Thoracic aorta (tissue), 2 donors: ENCODE results near the gene TSC2. TPM values are rescaled to one million over a fixed set of nuclear protein-coding genes. Genes with fewer than 3 reads are reported as not detected.
"Not testable (repeated sequence)": the region's sequence is repeated elsewhere in the genome, so short reads cannot be mapped to it uniquely, and the experiment has no call there.

Source experiments
- ATAC-seq: fragments of 150-250 bp; one replicate; pipeline ENCODE4 v1.8.0; 2017; ENCODE audit warnings: low read depth; ENCODE audit not compliant: insufficient number of reproducible peaks, low FRiP score
- DNase-seq: peaks from one replicate; pipeline ENCODE4 v3.0.0-alpha.2; 2020; ENCODE audit warnings: low spot score
- H3K27ac ChIP-seq, 2 donors: fragments of 200-600 bp; sonication (generic); 1 replicate in 1 of 2; 2 replicates in 1 of 2; pipeline ENCODE4 v1.5.1; 2016; ENCODE audit warnings: mild to moderate bottlenecking in 2 of 2, moderate library complexity in 2 of 2
- H3K27me3 ChIP-seq: fragments of 200-600 bp; sonication (generic); replicated peaks from 2 replicates; pipeline ENCODE4 v1.6.0; 2016; ENCODE audit warnings: mild to moderate bottlenecking; ENCODE audit not compliant: insufficient read depth
- H3K36me3 ChIP-seq: fragments of 200-600 bp; sonication (generic); one replicate; pipeline ENCODE4 v1.5.1; 2016
- H3K4me1 ChIP-seq, 2 donors: fragments of 200-600 bp; sonication (generic); 1 replicate in 1 of 2; 2 replicates in 1 of 2; pipeline versions ENCODE4 v1.5.1 to v1.6.0; 2016; ENCODE audit warnings: low read depth in 2 of 2, mild to moderate bottlenecking in 1 of 2; ENCODE audit not compliant: control insufficient read depth in 1 of 2
- H3K4me3 ChIP-seq: fragments of 200-600 bp; sonication (generic); 2 replicates; pipeline ENCODE4 v1.5.1; 2016; ENCODE audit warnings: mild to moderate bottlenecking
- H3K9me3 ChIP-seq: fragments of 200-600 bp; sonication (generic); 2 replicates; pipeline ENCODE4 v1.5.1; 2016
- total RNA-seq, 2 donors: library from RNA; depleted of rRNA; stranded (reverse); fragments of >200 nt; gene quantifications; one replicate each; pipeline versions ENCODE4 v1.1.0 to v1.2.3, GENCODE V29; 2016

The TSC2 gene
- total RNA-seq, 2 donors from 2014 or later, result 112 to 123 TPM

- not testable (repeated sequence) for H3K9me3 ChIP-seq, ATAC-seq, H3K27me3 ChIP-seq, H3K27ac ChIP-seq, H3K4me3 ChIP-seq, DNase-seq, H3K4me1 ChIP-seq
- peaks cover 67% of the 10 kb centered on the region for H3K36me3 ChIP-seq
Observed at GRCh38 chr16:2108446-2109270, 60.9 kb downstream of the TSC2 start.

- H3K27me3 ChIP-seq, H3K4me1 ChIP-seq, DNase-seq, H3K27ac ChIP-seq, H3K4me3 ChIP-seq, H3K9me3 ChIP-seq, ATAC-seq: not testable (repeated sequence)
- peaks cover 72% of the 10 kb centered on the region for H3K36me3 ChIP-seq
Observed at GRCh38 chr16:2109271-2109580, 61.4 kb downstream of the TSC2 start.

GRCh38 chr16:2109872-2110271 is 62.1 kb downstream of the TSC2 start:
- not testable (repeated sequence) for DNase-seq, H3K4me3 ChIP-seq, H3K4me1 ChIP-seq, H3K27ac ChIP-seq, H3K9me3 ChIP-seq, ATAC-seq, H3K27me3 ChIP-seq
- peaks cover 74% of the 10 kb centered on the region for H3K36me3 ChIP-seq

GRCh38 chr16:2110332-2111008 is 62.7 kb downstream of the TSC2 start:
- not testable (repeated sequence) for H3K4me1 ChIP-seq, ATAC-seq, H3K4me3 ChIP-seq, H3K27ac ChIP-seq, DNase-seq, H3K27me3 ChIP-seq, H3K9me3 ChIP-seq
- peaks cover 77% of the 10 kb centered on the region for H3K36me3 ChIP-seq

GRCh38 chr16:2111009-2111353 is 63.2 kb downstream of the TSC2 start:
- ATAC-seq, H3K27ac ChIP-seq, H3K27me3 ChIP-seq, DNase-seq, H3K9me3 ChIP-seq, H3K4me3 ChIP-seq, H3K4me1 ChIP-seq: not testable (repeated sequence)
- peaks cover 76% of the 10 kb centered on the region for H3K36me3 ChIP-seq

- not testable (repeated sequence) for H3K27ac ChIP-seq, DNase-seq, H3K4me1 ChIP-seq, H3K4me3 ChIP-seq, H3K9me3 ChIP-seq, ATAC-seq, H3K27me3 ChIP-seq
- H3K36me3 ChIP-seq, result peaks cover 75% of the 10 kb centered on the region
Observed at GRCh38 chr16:2111412-2112335, 63.9 kb downstream of the TSC2 start.

GRCh38 chr16:2112539-2113106 is 64.8 kb downstream of the TSC2 start:
- H3K27me3 ChIP-seq, DNase-seq, ATAC-seq, H3K4me3 ChIP-seq, H3K27ac ChIP-seq, H3K9me3 ChIP-seq, H3K4me1 ChIP-seq: not testable (repeated sequence)
- H3K36me3 ChIP-seq, result peaks cover 72% of the 10 kb centered on the region

GRCh38 chr16:2114225-2114624 is 66.4 kb downstream of the TSC2 start:
- H3K27ac ChIP-seq, H3K27me3 ChIP-seq, DNase-seq, H3K9me3 ChIP-seq, ATAC-seq, H3K4me3 ChIP-seq: not testable (repeated sequence)
- H3K4me1 ChIP-seq, result peaks cover 0 to 14% of the 10 kb centered on the region in 2 donors
- peaks cover 60% of the 10 kb centered on the region for H3K36me3 ChIP-seq

GRCh38 chr16:2114885-2115590 is 67.3 kb downstream of the TSC2 start:
- H3K9me3 ChIP-seq, DNase-seq, H3K27ac ChIP-seq, H3K27me3 ChIP-seq, ATAC-seq, H3K4me3 ChIP-seq: not testable (repeated sequence)
- H3K4me1 ChIP-seq, result peaks cover 0 to 17% of the 10 kb centered on the region in 2 donors
- H3K36me3 ChIP-seq, result peaks cover 54% of the 10 kb centered on the region
